Colon (tissue), 2 donors: Measurements from ENCODE around the gene TPSD1.
"Not testable (repeated sequence)": the region's sequence is repeated elsewhere in the genome, so short reads cannot be mapped to it uniquely, and the experiment has no call there.

Source experiments
- FAIRE-seq: peaks from 2 replicates; lab custom pipeline; 2012; peaks lifted over from hg19 to GRCh38; lab: Jason Lieb, UNC
- donor health status: control.
- donor health status: control.

TPSD1 gene

DNA sequence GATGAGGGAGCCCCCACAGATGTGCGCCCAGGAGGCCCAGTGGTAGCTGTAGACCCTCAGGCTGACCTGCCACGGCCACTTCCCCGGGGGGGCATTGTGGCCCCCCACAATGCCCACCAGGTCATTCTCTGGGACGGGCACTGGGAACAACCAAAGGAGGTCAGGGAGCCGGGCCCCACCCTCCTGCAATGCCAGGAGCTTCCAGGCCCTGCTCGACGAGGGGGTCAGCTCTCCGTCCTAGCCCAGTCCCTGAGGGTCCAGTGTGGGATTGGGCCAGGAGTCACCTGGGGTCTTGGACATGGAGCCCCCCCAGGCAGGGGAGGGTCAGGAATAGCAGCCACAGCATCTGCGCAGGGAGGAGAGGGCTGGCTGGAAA is 7.0 kb downstream of the TPSD1 start:
- no peak for FAIRE-seq

DNA sequence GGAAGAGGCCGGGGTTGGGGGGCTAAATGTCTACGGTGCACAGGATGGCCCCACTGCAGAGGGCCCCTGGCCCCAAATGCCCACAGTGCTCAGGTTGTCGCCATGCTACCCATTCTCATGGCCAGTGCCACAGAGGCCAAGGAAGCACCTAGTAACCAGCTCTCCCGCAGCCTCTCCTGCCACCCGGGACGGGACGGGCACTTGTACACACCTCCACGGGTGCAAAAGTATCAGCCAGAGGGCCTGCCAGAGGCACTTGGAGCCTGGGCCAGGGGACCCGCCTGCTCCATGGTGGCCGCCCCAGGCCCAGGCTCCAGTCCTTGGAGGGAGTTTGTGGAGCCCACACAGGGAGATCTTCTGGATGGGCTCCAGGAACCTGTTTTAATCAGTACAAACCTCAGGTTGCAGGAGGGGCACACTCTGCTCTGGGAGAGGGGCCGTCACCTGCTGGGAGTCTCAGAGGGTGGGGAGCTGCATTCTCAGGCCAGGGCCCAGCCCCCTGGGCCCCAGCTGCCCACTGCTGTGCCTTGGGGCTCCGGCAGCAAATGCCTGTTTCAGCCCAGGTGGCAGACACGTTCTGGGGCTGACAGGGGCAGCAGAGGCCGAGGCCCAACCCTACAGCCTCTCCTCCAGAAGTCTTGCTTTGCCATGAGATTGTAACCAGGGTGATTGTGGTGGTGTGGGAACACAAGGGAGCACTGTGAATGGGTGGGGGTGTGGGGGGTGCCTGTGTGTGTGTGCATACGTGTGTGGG is 7.9 kb downstream of the TPSD1 start:
- no peak for FAIRE-seq

DNA sequence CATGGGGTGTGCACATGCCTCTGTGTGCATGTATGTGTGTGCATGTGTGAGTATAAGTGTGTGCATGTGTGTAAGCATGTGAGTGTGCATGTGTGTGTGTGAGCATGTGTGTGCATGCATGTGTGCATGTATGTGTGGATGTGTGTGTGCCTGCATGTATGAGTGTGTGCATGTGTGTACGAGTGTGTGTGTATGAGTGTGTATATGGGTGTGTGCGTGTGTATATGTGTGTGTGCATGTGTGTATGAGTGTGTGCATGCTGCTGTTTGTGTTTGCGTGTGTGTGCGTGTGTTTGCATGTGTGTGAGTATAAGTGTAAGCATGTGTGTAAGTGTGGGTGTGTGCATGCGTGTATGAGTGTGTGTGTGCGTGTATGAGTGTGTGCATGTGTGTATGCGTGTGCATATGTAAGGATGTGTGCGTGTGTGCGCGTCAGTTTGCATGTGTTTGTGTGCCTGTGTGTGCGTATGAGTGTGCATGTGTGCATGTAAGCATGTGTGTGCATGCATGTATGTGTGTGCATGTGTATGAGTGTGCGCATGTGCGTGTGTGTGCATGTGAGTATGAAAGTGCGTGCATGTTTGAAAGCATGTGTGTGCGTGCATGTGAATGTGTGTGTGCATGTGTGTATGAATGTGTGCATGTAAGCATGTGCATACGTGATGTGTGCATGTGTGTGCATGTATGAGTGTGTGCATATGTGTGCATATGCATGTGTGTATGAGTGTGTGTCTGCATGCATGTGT is 8.6 kb downstream of the TPSD1 start:
- no peak for FAIRE-seq

DNA sequence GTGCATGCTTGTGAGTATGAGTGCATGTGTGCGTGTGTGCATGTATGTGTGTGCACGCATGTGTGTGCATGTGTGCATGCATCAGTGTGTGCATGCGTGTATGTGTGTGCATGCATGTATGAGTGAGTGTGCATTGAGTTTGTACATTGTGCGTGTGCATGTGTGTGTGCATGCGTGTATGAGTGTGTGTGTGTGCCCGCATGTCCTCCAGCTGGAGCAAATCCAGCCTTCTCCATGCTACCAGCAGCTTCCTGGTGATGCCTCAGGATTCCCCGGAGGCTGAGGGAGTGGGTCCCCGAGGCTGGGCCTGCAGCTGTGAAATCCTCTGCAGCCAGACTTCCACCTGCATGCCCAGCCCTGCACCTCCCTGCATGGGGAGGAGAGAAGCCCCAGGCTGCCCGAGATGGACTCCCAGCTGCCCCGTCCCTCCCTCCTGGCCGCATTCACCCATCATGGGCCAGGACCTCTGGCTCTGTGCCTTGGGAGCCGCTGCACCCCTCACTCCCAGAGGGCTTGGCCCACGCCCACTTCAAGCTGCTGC is 9.3 kb downstream of the TPSD1 start:
- FAIRE-seq = no peak

DNA sequence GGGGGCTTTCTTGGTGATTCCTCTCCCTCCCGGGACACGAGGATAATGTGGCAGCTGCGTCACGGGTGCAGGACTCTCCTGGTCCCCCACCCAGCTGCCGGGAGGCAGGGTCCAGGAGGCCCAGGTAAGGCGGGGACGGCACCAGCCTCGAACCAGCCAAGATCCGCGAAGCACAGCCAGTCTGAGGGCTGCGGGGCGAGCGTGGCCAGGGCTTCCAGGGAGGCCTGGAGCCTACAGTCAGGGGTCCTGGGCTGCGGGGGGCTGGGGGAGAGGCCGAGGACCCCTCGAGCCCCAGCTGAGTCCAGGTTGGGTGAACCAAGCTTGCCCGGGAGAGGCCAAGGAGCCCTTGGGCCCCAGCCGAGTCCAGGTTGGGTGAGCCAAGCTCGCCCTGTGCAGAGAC is 10.0 kb downstream of the TPSD1 start:
- FAIRE-seq = no peak

DNA sequence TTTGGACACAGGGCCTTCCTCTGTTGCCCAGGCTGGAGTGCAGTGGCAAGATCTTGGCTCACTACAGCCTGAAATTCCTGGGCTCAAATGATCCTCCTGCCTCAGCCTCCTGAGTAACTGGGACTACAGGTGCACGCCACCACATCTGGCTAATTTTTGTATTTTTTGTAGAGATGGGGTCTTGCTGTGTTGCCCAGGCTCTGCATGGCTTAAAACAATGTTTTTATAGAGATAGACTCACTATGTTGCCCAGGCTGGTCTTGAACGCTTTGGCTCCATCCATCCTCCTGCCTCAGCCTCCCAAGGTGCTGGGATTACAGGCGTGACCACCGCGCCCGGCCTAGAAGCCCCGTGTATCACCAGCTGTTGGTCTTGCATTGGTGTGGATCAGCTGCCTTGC is 13.5 kb downstream of the TPSD1 start:
- FAIRE-seq = not testable (repeated sequence)

DNA sequence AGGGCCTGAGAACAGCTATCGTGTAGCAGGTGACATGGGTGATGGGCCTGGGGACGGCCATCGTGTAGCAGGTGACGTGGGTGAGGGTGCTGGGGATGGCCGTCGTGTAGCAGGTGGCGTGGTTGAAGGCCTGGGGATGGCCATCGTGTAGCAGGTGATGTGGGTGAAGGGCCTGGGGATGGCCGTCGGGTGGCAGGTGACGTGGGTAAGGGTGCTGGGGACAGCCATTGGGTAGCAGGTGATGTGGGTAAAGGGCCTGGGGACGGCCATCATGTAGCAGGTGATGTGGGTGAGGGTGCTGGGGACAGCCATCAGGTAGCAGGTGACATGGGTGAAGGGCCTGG is 15.5 kb downstream of the TPSD1 start:
- no peak for FAIRE-seq

DNA sequence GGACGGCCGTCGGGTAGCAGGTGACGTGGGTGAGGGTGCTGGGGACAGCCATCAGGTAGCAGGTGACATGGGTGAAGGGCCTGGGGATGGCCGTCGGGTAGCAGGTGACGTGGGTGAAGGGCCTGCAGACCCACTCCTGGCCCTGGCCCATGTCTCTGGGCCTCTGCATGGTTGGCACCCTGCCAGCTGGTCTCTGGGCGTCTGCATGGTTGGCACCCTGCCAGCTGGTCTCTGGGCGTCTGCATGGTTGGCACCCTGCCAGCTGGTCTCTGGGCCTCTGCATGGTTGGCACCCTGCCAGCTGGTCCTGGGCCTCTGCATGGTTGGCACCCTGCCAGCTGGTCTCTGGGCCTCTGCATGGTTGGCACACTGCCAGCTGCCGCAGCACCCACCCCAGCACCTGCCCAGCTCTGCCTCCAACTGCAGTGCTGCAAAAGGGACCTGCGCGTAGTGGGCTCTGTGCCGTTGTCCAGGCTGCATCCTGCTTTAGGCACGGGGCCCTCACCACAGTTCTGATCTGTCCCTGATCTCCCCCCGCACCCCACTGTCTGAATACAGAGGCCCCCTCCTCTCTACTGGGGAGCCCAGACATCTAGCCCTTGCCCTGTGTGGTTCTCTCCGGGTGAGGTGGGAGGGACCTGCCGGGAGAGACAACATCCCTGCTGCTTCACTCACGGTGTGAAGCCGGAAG is 16.0 kb downstream of the TPSD1 start:
- FAIRE-seq = not testable (repeated sequence)

DNA sequence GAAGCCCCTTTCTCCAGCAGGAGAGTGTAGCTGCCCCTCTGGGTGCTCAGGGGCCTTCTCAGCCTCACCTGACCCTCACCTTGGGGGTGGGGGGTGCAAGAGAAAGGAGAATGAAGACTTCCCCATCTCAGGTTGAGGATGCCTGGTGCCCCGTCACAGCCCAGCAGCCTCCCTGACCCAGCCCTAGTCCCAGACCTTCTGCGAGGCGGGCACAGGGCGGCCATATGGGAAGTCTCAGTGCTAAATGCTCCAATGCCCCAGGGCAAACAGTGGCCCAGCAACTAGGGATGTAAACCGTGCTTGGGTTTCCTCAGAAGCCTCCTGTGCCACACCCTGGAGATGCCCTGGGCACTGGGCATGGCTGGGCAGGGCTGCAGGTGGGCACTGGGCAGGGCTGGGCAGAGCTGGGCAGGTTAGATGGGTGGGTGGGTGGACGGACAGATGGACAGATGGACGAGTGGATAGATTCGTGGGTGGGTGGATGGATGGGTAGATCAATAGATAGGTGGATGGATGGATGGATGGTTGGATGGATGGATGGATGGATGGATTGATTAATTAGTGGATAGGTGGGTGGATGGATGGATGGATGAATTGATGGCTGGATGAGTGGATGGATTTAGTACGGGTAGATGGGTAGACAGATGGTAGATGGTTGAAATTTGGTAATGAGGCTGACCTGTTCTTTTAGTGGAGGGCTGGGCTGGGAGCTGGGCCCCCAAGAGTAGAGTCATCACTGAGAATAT is 16.8 kb downstream of the TPSD1 start:
- no peak for FAIRE-seq

DNA sequence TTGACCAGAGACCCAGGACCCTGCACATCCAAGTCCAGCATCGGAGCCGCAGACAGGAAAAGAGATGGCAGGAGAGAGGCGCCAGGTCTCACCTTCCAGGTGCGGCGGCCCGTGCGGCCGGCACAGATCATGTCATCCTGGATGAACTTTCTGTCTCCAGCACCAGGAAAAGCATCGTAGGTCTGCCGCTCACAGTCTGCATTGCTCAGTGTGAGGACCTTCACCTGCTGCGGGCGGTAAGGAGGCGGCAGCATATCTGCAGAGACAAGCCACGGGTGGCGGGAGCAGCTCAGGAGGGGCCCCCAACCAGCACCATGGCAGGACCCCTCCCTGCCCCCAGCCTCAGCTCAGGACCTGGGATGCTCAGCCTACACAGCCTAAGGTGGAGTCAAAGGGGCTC is 17.9 kb downstream of the TPSD1 start:
- no peak for FAIRE-seq

DNA sequence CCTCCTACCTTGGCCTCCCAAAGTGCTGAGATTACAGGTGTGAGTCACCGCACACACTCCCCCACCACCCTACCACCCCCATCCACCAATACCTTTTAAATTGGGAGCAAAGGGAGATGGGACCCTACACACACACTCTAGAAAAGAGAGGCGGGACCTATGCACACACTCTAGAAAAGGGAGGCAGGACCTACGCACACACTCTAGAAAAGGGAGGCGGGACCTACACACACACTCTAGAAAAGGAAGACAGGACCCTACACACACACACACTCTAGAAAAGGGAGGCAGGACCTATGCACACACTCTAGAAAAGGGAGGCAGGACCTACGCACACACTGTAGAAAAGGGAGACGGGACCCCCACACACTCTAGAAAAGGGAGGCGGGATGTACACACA is 18.9 kb downstream of the TPSD1 start:
- FAIRE-seq = no peak

DNA sequence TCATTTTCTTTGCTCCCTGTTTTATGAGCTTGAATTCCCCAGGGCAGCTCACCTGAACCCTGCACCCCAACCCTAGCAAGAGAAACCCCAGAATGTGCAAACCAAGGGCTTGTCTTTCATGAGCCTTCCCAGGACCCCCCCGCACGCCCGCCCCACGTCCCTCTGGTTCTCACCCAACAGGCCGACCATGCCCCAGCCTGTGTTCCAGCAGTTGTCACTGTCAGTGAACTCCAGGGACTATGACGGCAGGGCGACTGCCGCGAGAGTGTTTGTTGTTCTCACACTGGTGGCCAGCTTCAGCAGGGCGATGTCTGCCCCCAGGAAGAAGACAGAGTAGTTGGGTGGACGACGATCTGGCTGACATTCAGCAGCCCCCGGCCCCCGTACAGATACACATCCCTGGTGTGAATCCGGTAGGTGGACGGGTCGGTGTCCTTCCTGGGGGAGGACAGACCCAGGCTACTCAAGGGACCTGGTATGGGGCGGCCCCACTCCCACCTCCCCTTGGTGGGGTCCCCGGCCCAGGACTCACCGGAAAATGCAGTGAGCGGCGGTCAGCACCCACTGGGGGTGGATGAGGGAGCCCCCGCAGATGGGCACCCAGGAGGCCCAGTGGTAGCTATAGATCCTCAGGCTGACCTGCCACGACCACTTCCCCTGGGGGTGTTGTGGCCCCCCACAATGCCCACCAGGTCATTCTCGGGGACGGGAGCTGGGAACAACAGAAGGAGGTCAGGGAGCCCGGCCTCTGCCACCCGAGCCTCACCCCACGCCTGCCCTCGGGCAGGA is 20.1 kb downstream of the TPSD1 start:
- no peak for FAIRE-seq

DNA sequence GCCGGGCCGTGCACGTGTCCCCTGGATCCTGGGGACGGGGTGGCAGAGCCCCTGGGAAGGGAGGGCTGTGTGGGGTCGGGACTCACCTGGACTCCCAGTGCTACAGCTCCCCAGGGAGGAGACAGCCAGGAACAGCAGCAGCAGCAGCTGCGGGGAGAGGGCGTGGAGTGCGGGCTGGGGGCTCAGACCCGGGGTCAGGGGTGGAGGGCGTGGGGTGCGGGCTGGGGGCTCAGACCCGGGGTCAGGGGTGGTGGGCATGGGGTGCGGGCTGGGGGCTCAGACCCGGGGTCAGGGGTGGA is 20.7 kb downstream of the TPSD1 start:
- no peak for FAIRE-seq

DNA sequence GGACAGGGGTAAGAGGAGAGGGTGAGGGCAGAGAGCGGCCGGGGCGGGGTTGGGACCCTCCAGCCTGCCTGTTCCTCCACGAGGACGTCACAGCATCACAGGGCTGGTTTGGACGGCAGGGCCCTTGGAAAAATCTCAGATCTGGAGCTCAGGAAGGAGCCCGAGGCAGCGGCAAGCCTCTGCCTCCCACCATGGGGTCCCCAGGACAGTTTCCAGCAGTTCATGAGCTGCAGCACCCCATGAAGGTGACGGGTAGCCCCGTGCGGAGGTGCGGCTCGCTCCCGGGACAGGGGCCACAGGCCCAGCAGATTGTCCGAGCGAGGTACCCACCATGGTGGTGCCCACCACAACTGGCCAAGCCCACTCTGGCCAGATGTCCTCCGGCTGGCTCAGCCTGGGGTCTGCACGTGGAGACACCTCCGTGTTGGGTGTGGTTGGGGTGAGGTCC is 21.3 kb downstream of the TPSD1 start:
- no peak for FAIRE-seq

DNA sequence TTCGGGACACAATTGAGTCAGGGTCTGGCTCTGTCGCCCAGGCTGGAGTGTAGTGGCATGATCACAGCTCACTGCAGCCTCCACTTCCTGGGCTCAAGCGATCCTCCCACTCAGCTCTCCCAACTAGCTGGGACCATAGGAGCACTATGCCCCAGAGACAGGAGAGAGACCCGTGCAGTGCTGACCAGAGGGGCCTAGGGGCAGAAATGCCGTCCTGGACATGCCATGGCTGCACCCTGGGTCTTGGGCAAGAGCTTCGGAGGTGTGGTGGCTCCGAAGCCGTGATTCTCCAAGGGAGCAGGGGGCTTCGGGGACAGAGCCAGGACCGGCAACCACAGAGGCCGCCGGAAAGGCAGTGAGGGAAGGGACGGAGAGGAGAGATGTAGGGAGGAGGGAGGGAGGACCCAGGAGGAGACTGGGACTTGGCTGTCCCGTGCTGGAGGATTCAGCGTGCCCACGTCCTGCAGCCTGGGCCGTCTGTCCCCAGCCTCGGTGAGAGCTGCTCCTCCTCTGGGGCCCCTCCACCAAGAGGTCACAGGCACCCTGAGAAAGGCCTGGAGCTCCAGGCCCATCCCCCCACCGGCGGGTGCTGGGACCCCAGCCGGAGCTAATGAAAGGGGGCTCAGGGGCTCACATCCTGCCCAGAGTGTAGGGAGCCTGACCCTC is 21.9 kb downstream of the TPSD1 start:
- no peak for FAIRE-seq

DNA sequence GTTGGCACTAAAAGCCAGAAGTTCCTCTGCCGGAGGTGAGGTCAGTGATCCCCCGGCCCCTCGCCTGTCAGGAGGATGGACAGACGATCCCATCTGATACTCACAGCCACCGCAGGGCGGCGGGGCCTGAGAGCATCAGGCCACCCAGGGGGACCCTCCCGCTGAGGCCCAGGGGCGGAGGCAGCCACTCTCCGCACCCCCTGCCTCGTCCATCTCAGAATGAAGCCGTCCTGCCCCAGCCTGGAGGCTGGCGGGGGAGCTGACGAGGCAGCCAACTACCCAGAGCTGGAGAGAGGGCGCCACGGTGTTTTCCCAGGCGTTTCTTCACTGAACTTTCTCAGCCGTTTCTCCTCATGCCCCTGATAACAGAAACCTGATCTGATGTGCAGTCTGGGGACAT is 22.6 kb downstream of the TPSD1 start:
- no peak for FAIRE-seq

DNA sequence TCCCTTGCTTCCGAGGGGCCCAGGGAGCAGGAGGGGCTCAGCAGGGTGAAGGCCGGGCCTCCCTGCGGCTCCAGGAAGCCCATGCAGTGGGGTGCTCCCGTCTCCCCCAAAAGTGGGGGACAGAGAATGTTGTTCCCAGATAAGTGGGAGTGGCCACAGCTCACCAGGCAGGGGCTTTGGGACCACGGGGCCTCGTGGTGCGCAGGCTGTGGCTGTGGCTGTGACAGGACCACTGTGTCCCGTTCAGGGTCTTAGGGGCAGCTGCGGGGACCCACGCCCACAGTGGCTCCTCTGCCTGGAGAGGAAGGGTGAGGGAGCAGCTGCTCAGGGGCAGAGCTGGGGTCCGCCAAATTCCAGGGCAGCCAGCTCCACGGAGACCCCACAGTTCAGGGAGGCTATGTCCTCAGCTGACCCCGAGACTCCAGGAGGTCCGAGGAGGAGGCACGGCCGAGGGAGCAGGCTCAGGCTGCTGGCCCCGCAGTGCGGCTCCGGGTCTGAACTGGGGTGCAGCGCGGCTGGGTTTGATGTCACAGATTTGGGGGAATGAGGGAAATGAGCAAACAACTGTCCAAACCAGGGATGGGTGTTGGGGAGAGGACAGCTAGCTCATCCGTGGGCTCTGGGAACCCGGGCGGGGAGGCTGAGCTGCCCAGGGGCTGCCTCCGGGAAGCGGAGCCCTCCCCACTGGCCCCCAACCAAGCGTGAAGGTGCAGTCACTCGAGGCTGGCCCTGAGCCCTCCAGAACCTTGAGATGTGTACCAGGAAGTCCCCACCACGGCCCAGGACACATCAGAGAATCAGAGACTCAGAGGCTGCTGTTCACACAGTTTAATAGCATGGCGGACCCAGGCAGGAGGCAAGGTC is 23.4 kb downstream of the TPSD1 start:
- FAIRE-seq = no peak

DNA sequence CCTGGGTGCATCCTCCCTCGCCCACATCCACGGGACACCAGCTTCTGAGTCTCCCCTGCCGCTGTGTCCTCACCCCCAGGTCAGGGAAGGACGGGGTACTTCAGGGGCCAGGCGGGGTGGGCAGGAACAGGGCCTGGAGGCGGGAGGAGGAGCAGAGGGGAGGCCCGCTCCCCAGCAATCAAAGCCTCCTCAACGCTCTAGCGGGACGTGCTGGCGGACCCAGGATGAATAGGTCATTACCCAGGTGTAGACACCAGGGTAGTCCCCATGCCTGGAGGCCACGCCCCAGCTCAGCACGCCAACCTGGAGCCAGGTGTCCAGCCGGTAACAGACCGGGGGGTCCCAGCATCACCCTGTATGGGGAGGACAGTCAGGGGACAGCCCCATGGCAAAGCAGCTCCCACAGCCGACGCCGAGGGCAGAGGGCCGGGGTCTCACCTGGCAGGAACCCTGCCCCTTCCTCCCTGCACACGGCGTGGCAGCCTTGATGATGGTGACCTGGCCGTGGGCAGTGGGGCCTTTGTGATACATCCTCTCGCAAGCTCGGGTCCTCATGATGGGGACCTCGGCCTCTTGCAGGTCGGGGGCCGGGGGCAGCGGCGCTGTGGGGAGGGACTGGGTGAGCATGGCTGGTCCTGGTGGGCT is 24.2 kb downstream of the TPSD1 start:
- FAIRE-seq = no peak

DNA sequence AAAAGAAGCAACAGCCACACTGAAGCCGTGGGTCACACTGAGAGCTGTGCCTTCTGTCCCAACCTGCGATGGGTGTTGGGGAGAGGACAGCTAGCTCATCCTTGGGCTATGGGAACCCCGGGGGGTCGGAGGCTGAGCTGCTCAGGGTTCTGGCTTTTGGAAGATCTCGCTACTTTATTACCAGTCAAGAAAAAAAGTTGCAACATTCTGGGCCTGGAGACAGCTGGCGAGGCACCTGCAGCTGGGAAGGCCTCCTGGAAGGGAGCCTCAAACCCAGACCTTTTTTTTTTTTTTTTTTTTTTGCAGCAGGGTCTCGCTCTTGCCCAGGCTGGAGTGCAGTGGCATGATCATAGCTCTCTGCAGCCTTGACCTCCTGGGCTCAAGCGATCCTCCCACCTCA is 24.9 kb downstream of the TPSD1 start:
- no peak for FAIRE-seq

DNA sequence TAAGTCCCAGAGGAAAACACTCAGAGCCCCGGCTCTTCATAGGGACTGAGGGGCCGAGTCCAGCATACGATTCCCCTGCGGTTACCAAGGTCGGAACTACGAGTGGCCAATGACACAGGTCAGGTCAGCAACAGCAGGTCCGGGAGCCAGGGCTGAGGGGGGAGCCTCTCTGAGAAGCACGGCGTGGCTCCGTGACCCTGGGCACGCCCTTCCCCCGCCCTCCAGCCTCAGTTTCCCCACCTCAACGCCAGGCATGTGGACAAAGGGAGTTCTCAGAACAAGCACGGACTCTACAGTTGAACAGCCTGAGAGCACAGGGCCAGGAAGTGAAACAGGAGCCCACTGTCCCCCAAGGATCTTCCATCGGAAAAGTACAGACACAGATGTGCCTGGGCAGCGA is 25.6 kb downstream of the TPSD1 start:
- no peak for FAIRE-seq
